ENCODE measurements around the gene NCOA3.

Gene NCOA3

DNA sequence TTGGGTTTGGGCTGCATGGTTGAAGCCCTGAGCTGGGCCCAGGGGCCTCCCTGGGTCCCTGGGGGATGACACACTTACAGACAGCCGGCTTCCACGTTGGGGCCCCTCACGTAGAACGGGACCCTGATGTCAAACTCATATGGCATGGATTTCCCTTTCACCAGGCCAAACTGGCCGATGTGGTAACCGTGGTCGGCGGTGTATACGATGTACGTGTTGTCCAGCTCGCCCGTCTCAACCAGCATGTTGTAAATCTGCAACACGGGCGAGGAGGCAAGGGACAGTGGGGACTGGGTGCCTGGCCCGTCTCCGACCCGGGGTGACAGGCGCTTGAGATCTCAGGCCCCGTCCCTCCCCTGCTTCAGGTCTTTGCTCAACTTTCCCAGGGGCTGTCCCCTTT is 181.2 kb downstream of the NCOA3 start:
- Histone ChIP-seq H3K9me3 (ENCODE audit: low read length) (no peaks in the 10 kb centered on the region), H3K79me2 (ENCODE audit: insufficient read depth, low read length) (no peaks in the 10 kb centered on the region), H3F3A (ENCODE audit: insufficient read depth, low read length) (no peaks in the 10 kb centered on the region), H3K4me3 (ENCODE audit: low read depth, low read length, poor library complexity, severe bottlenecking) (no peak overlapping the region), H3K9ac (ENCODE audit: low read length) (no peak overlapping the region), H3K9me2 (ENCODE audit: low read depth, low read length) (no peaks in the 10 kb centered on the region), H3K36me3 (ENCODE audit: insufficient read depth, low read length) (no peaks in the 10 kb centered on the region), H3K27ac (ENCODE audit: low read depth, low read length, poor library complexity, severe bottlenecking) (no peak overlapping the region), H4K20me1 (ENCODE audit: insufficient read depth, low read length) (no peaks in the 10 kb centered on the region), H2AFZ (ENCODE audit: low read length) (no peak overlapping the region), H3K27me3 (ENCODE audit: insufficient read depth, low read length) (peaks cover 5% of the 10 kb centered on the region), H3K4me2 (ENCODE audit: low read length) (no peak overlapping the region), H3K4me1 (ENCODE audit: insufficient read depth, low read length, severe bottlenecking) (no peaks in the 10 kb centered on the region)
- TF ChIP-seq EZH2 (IDR thresholded peaks at IDR 0.05; ENCODE audit: borderline replicate concordance, low read length) (no peak), CTCF (IDR thresholded peaks at IDR 0.05; ENCODE audit: low read length) (no peak)

GRCh38 chr20:47684306-47685080 is 182.8 kb downstream of the NCOA3 start:
- Histone ChIP-seq H3K27ac (ENCODE audit: low read depth, low read length, poor library complexity, severe bottlenecking) (no peak overlapping the region), H3F3A (ENCODE audit: insufficient read depth, low read length) (no peaks in the 10 kb centered on the region), H3K36me3 (ENCODE audit: insufficient read depth, low read length) (no peaks in the 10 kb centered on the region), H3K79me2 (ENCODE audit: insufficient read depth, low read length) (no peaks in the 10 kb centered on the region), H3K9me3 (ENCODE audit: low read length) (no peaks in the 10 kb centered on the region), H3K27me3 (ENCODE audit: insufficient read depth, low read length) (no peaks in the 10 kb centered on the region; the same call in 1 of the 2 replicates), H3K9ac (ENCODE audit: low read length) (no peak overlapping the region), H3K9me2 (ENCODE audit: low read depth, low read length) (no peaks in the 10 kb centered on the region), H3K4me3 (ENCODE audit: low read depth, low read length, poor library complexity, severe bottlenecking) (no peak overlapping the region), H4K20me1 (ENCODE audit: insufficient read depth, low read length) (no peaks in the 10 kb centered on the region), H3K4me1 (ENCODE audit: insufficient read depth, low read length, severe bottlenecking) (no peaks in the 10 kb centered on the region), H2AFZ (ENCODE audit: low read length) (no peak overlapping the region), H3K4me2 (ENCODE audit: low read length) (no peak overlapping the region)
- TF ChIP-seq CTCF (IDR thresholded peaks at IDR 0.05; ENCODE audit: low read length) (no peak), EZH2 (IDR thresholded peaks at IDR 0.05; ENCODE audit: borderline replicate concordance, low read length) (no peak)

DNA sequence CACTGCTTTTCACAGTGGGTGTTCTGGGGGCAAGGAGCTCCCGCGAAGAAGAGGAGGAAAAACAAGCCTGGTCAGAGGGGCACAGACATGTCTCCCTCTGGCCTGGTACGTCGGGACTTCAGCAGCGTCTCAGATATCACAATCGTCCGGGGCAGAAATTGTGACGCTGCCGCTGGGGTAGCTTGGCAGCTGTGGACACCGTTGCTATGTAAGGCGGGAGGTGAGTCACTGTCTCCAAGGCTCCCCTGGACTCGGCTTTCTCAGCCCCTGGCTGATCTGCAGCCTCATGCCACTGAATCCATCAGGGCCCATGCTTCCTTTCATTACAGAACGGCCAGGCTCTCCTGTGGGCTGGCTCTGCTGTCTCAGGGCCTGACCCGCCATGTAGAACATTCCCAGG is 184.9 kb downstream of the NCOA3 start:
- H3K27ac ChIP-seq (ENCODE audit: low read depth, low read length, poor library complexity, severe bottlenecking), result no peak overlapping the region
- no peak for TF ChIP-seq EZH2 (IDR thresholded peaks at IDR 0.05; ENCODE audit: borderline replicate concordance, low read length)
- no peak for TF ChIP-seq CTCF (IDR thresholded peaks at IDR 0.05; ENCODE audit: low read length)
- no peak overlapping the region for H2AFZ ChIP-seq (ENCODE audit: low read length)
- H3F3A ChIP-seq (ENCODE audit: insufficient read depth, low read length), result no peaks in the 10 kb centered on the region
- H3K4me1 ChIP-seq (ENCODE audit: insufficient read depth, low read length, severe bottlenecking), result no peaks in the 10 kb centered on the region
- no peak overlapping the region for H3K4me2 ChIP-seq (ENCODE audit: low read length)
- H4K20me1 ChIP-seq (ENCODE audit: insufficient read depth, low read length), result no peaks in the 10 kb centered on the region
- no peaks in the 10 kb centered on the region for H3K9me2 ChIP-seq (ENCODE audit: low read depth, low read length)
- no peaks in the 10 kb centered on the region for H3K36me3 ChIP-seq (ENCODE audit: insufficient read depth, low read length)
- no peaks in the 10 kb centered on the region for H3K9me3 ChIP-seq (ENCODE audit: low read length)
- no peaks in the 10 kb centered on the region; the same call in 1 of the 2 replicates for H3K27me3 ChIP-seq (ENCODE audit: insufficient read depth, low read length)
- H3K9ac ChIP-seq (ENCODE audit: low read length), result no peak overlapping the region
- H3K79me2 ChIP-seq (ENCODE audit: insufficient read depth, low read length), result no peaks in the 10 kb centered on the region
- no peak overlapping the region for H3K4me3 ChIP-seq (ENCODE audit: low read depth, low read length, poor library complexity, severe bottlenecking)

Measured in OCI-LY1 (cell line).